B cell (primary cell): Measurements from ENCODE around the gene CKAP2. TPM values are rescaled to one million over a fixed set of nuclear protein-coding genes. Genes with fewer than 3 reads are reported as not detected.

ENCODE experiments used
- ATAC-seq: fragments of 200-7000 bp; cut with Tn5 transposase; one replicate; pipeline ENCODE4 v1.10.0; 2021; ENCODE audit warnings: low read depth, mild to moderate bottlenecking, moderate number of reproducible peaks, moderate library complexity
- CTCF ChIA-PET: fragments of 350-600 bp; sonication (Branson Sonifier 250); formaldehyde crosslinking; loops from one replicate; lab custom pipeline; 2021; ENCODE audit warnings: antibody characterized with exemption, inconsistent platforms; lab: Charles Lee
- POLR2A ChIA-PET: fragments of 350-600 bp; sonication (Branson Sonifier 250); formaldehyde crosslinking; loops from one replicate; lab custom pipeline; 2021; ENCODE audit warnings: antibody characterized with exemption; lab: Charles Lee
- DNase-seq: peaks from one replicate; pipeline ENCODE4 v3.0.0; 2013
- H2AFZ ChIP-seq: 2 replicates; pipeline ENCODE4 v1.6.1; 2012; ENCODE audit warnings: mild to moderate bottlenecking, low read depth, low read length; ENCODE audit not compliant: insufficient read depth, poor library complexity, severe bottlenecking
- H3K27ac ChIP-seq, 2 donors: 1 replicate in 1 of 2; 2 replicates in 1 of 2; pipeline ENCODE4 v1.5.1; 2012 to 2013; ENCODE audit warnings: low read length in 2 of 2, mild to moderate bottlenecking in 2 of 2, moderate library complexity in 1 of 2
- H3K27me3 ChIP-seq, 4 experiments: fragments of 200-600 bp in 1 of 4; sonication (generic) in 1 of 4; replicated peaks in 1 of 4; 1 replicate in 2 of 4; 2 replicates in 2 of 4; pipeline versions ENCODE4 v1.6.1 to v1.7.0; 2013 to 2016; ENCODE audit warnings: low read length in 3 of 4, mild to moderate bottlenecking in 2 of 4, mixed read lengths in 1 of 4, moderate library complexity in 1 of 4; ENCODE audit not compliant: insufficient read depth in 4 of 4, control insufficient read depth in 3 of 4; ENCODE audit errors: control extremely low read depth in 1 of 4
- H3K36me3 ChIP-seq, 2 experiments: replicated peaks in 1 of 2; 1 replicate in 1 of 2; 2 replicates in 1 of 2; pipeline versions ENCODE4 v1.6.1 to v1.7.1; 2013; ENCODE audit warnings: low read length in 1 of 2; ENCODE audit not compliant: insufficient read depth in 2 of 2, control insufficient read depth in 1 of 2; ENCODE audit errors: control extremely low read depth in 1 of 2, extremely low read depth in 1 of 2
- H3K4me1 ChIP-seq, 2 donors: fragments of 200-600 bp in 1 of 2; sonication (generic) in 1 of 2; 1 replicate in 1 of 2; 2 replicates in 1 of 2; pipeline versions ENCODE4 v1.5.1 to v1.6.1; 2013 to 2017; ENCODE audit warnings: low read length in 2 of 2; ENCODE audit not compliant: control insufficient read depth in 2 of 2, insufficient read depth in 2 of 2
- H3K4me2 ChIP-seq: replicated peaks from 2 replicates; pipeline ENCODE3; 2012; ENCODE audit warnings: mild to moderate bottlenecking, low read depth, low read length; ENCODE audit not compliant: poor library complexity, severe bottlenecking
- H3K4me3 ChIP-seq, 5 experiments: fragments of 200-600 bp in 1 of 5; sonication (generic) in 1 of 5; 1 replicate in 3 of 5; 2 replicates in 2 of 5; pipeline versions ENCODE4 v1.5.1 to v1.7.0; 2011 to 2016; ENCODE audit warnings: low read length in 4 of 5, mild to moderate bottlenecking in 4 of 5, low read depth in 2 of 5, control low read depth in 1 of 5, moderate library complexity in 1 of 5; ENCODE audit not compliant: insufficient read depth in 1 of 5; ENCODE audit errors: control extremely low read depth in 1 of 5, extremely low read depth in 1 of 5
- H3K79me2 ChIP-seq: fragments of 200-600 bp; sonication (generic); one replicate; pipeline ENCODE4 v1.6.0; 2016; ENCODE audit warnings: low read length; ENCODE audit not compliant: control insufficient read depth, insufficient read depth
- H3K9ac ChIP-seq: fragments of 200-600 bp; sonication (generic); 2 replicates; pipeline ENCODE4 v1.6.1; 2017; ENCODE audit warnings: mild to moderate bottlenecking, low read length, moderate library complexity
- H3K9me3 ChIP-seq, 3 donors: one replicate each; pipeline versions ENCODE4 v1.6.1 to v1.7.1; 2013; ENCODE audit warnings: low read length in 2 of 3; ENCODE audit not compliant: control insufficient read depth in 2 of 3, insufficient read depth in 1 of 3; ENCODE audit errors: control extremely low read depth in 1 of 3
- H4K20me1 ChIP-seq: 2 replicates; pipeline ENCODE4 v1.6.0; 2012; ENCODE audit warnings: mild to moderate bottlenecking, low read length; ENCODE audit not compliant: insufficient read depth, control insufficient read depth, poor library complexity, severe bottlenecking
- H3K27ac Mint-ChIP-seq: one replicate; pipeline ENCODE4 v1.8.0; 2021; ENCODE audit warnings: mixed read lengths
- H3K27me3 Mint-ChIP-seq: one replicate; pipeline ENCODE4 v1.8.0; 2021; ENCODE audit warnings: mixed read lengths
- H3K4me1 Mint-ChIP-seq: one replicate; pipeline ENCODE4 v1.8.0; 2021; ENCODE audit warnings: mixed read lengths
- H3K4me3 Mint-ChIP-seq: one replicate; pipeline ENCODE4 v1.8.0; 2021; ENCODE audit warnings: mixed read lengths
- H3K9me3 Mint-ChIP-seq: one replicate; pipeline ENCODE4 v1.8.0; 2022; ENCODE audit warnings: mixed read lengths; ENCODE audit not compliant: insufficient read depth
- CTCF ChIP-seq: fragments of 200-600 bp; IDR thresholded peaks from one replicate; pipeline ENCODE4 v1.8.0; 2022; ENCODE audit warnings: antibody characterized with exemption, mild to moderate bottlenecking
- EZH2 ChIP-seq: IDR thresholded peaks from 2 replicates; pipeline ENCODE4 v1.6.1; 2012; ENCODE audit warnings: borderline replicate concordance, low read depth, mild to moderate bottlenecking, moderate library complexity, low read length; ENCODE audit not compliant: insufficient read depth, poor library complexity, severe bottlenecking
- WGBS: methylation state at CpG from one replicate; pipeline ENCODE4 v1.1.5; 2013; ENCODE audit warnings: missing lambda C conversion rate; ENCODE audit not compliant: insufficient coverage; 5-methylcytosine and 5-hydroxymethylcytosine counted together
- intact Hi-C: fragments of 100-400 bp; cut with micrococcal nuclease; formaldehyde crosslinking; loops from one replicate; pipeline ENCODE4 v1.10.0; 2022
- polyA minus RNA-seq: library from RNA; depleted of rRNA, polyadenylated mRNA; stranded (reverse); fragments of >200 nt; gene quantifications from 2 replicates; pipeline ENCODE4 v1.2.3, GENCODE V29; 2012
- polyA plus RNA-seq: library from polyadenylated mRNA; depleted of rRNA; stranded (reverse); fragments of >200 nt; gene quantifications from 2 replicates; pipeline ENCODE4 v1.2.3, GENCODE V29; 2012
- total RNA-seq, 2 donors: library from RNA; stranded (reverse); fragments of 120-200 nt in 1 of 2; gene quantifications; 1 replicate in 1 of 2; 2 replicates in 1 of 2; pipeline versions ENCODE4 v1.2.3 to v1.2.4, GENCODE V29; 2013 to 2022

CKAP2 gene, protein sequence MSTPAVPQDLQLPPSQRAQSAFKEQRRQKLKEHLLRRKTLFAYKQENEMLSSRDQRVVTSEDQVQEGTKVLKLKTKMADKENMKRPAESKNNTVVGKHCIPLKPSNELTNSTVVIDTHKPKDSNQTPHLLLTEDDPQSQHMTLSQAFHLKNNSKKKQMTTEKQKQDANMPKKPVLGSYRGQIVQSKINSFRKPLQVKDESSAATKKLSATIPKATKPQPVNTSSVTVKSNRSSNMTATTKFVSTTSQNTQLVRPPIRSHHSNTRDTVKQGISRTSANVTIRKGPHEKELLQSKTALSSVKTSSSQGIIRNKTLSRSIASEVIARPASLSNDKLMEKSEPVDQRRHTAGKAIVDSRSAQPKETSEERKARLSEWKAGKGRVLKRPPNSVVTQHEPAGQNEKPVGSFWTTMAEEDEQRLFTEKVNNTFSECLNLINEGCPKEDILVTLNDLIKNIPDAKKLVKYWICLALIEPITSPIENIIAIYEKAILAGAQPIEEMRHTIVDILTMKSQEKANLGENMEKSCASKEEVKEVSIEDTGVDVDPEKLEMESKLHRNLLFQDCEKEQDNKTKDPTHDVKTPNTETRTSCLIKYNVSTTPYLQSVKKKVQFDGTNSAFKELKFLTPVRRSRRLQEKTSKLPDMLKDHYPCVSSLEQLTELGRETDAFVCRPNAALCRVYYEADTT
- total RNA-seq: 19.8 and 22.1 TPM in 2 replicates
- total RNA-seq (2013): 19.0 TPM
- polyA plus RNA-seq: 5.4 and 12.4 TPM in 2 replicates
- polyA minus RNA-seq: 6.3 and 13.3 TPM in 2 replicates

GRCh38 chr13:52454820-52455676 is at the start of gene CKAP2:
Gene CKAP2, plus strand, starts transcription at chr13:52455478. Its CDS starts 79 bp downstream, at chr13:52455557.
- ATAC-seq (peak; percentile 81), DNase-seq (peak; percentile 98)
- H3K27ac Mint-ChIP-seq: peak within 1 kb of the TSS; percentile 98
- under 1% methylated on average over 51 of the region's 56 CpGs for WGBS
- H3K9me3 Mint-ChIP-seq: no peaks in the 10 kb centered on the region
- Histone ChIP-seq H3K79me2 (peaks cover 42% of the 10 kb centered on the region), H3K27ac (peak within 1 kb of the TSS; percentile 93 to 94), H3K36me3 (peaks cover 1 to 9% of the 10 kb centered on the region in 2 experiments), H3K27me3 (no peaks in the 10 kb centered on the region), H3K4me1 (peaks cover 18 to 22% of the 10 kb centered on the region in 2 donors), H3K9me3 (no peaks in the 10 kb centered on the region), H3K4me2 (peak within 1 kb of the TSS; percentile 79), H3K4me3 (peak within 1 kb of the TSS; percentile 73 to 98 (median 91)), H4K20me1 (peaks cover 6% of the 10 kb centered on the region), H2AFZ (peak within 1 kb of the TSS; percentile 83), H3K9ac (peak within 1 kb of the TSS; percentile 92)
- H3K27me3 Mint-ChIP-seq: no peaks in the 10 kb centered on the region
- intact Hi-C loops: loop anchor here (1.0 to 10.0 kb wide), 8 partner anchors 162 to 870 kb away; partner anchors contain the start of genes ALG11, DHRS12, NEK5 and SUGT1
- H3K4me1 Mint-ChIP-seq: peaks cover 32% of the 10 kb centered on the region
- peak within 1 kb of the TSS; percentile 97 for H3K4me3 Mint-ChIP-seq
- ChIA-PET CTCF (no interaction called here), POLR2A (no interaction called here)
- TF ChIP-seq CTCF (no peak), EZH2 (no peak)
